H1 (cell line): ENCODE results near the gene SV2C. TPM values are rescaled to one million over a fixed set of nuclear protein-coding genes. Genes with fewer than 3 reads are reported as not detected.

Experiments used
- CTCF ChIA-PET: fragments of 300-600 bp; sonication (Branson Sonifier 250); formaldehyde crosslinking; loops from one replicate; lab custom pipeline; 2021; ENCODE audit not compliant: partially characterized antibody; lab: Charles Lee
- POLR2A ChIA-PET: fragments of 300-600 bp; sonication (Branson Sonifier 250); formaldehyde crosslinking; loops from one replicate; lab custom pipeline; 2021; ENCODE audit warnings: inconsistent platforms; ENCODE audit not compliant: partially characterized antibody; lab: Charles Lee
- DNase-seq, 2 experiments: peaks; one replicate each; pipeline versions ENCODE4 v3.0.0 to v3.0.0-alpha.2; 2010 to 2022; ENCODE audit warnings: low spot score in 2 of 2, low read depth in 1 of 2, mixed read lengths in 1 of 2
- FAIRE-seq: peaks from 2 replicates; lab custom pipeline; 2011; peaks lifted over from hg19 to GRCh38; lab: Jason Lieb, UNC
- H2AFZ ChIP-seq: 2 replicates; pipeline ENCODE4 v1.8.1; 2012; ENCODE audit warnings: low read length, inconsistent platforms
- H2AK5ac ChIP-seq: 2 replicates; pipeline ENCODE4 v1.6.1; 2013; ENCODE audit warnings: low read depth, low read length
- H2BK120ac ChIP-seq: replicated peaks from 2 replicates; pipeline ENCODE3; 2013; ENCODE audit warnings: low read depth, low read length, inconsistent platforms
- H2BK12ac ChIP-seq: 2 replicates; pipeline ENCODE4 v1.6.1; 2013; ENCODE audit warnings: low read depth, low read length
- H2BK15ac ChIP-seq: 2 replicates; pipeline ENCODE4 v1.6.1; 2013; ENCODE audit warnings: low read length
- H2BK20ac ChIP-seq: 2 replicates; pipeline ENCODE4 v1.6.1; 2013; ENCODE audit warnings: low read length
- H2BK5ac ChIP-seq: 2 replicates; pipeline ENCODE4 v1.6.1; 2013; ENCODE audit warnings: low read depth, low read length
- H3K14ac ChIP-seq: 2 replicates; pipeline ENCODE4 v1.6.1; 2013; ENCODE audit warnings: inconsistent platforms; ENCODE audit not compliant: insufficient read length
- H3K18ac ChIP-seq: 2 replicates; pipeline ENCODE4 v1.6.1; 2013; ENCODE audit warnings: low read length; ENCODE audit errors: extremely low read depth
- H3K23ac ChIP-seq: 2 replicates; pipeline ENCODE4 v1.6.1; 2013; ENCODE audit warnings: inconsistent platforms; ENCODE audit not compliant: insufficient read length
- H3K23me2 ChIP-seq: 2 replicates; pipeline ENCODE4 v1.6.1; 2013; ENCODE audit warnings: low read depth, low read length
- H3K27ac ChIP-seq: 2 replicates; pipeline ENCODE4 v1.6.1; 2011; ENCODE audit warnings: low read depth, low read length, inconsistent platforms
- H3K27me3 ChIP-seq, 4 experiments: replicated peaks in 1 of 4; 1 replicate in 1 of 4; 2 replicates in 3 of 4; pipeline versions ENCODE4 v1.6.1 to v1.8.1; 2011 to 2013; ENCODE audit warnings: low read length in 3 of 4, mild to moderate bottlenecking in 3 of 4, inconsistent platforms in 2 of 4, mixed read lengths in 2 of 4, moderate library complexity in 1 of 4; ENCODE audit not compliant: control insufficient read depth in 3 of 4, insufficient read depth in 3 of 4; ENCODE audit errors: extremely low read depth in 1 of 4
- H3K36me3 ChIP-seq, 4 experiments: 2 replicates each; pipeline versions ENCODE4 v1.6.1 to v1.8.1; 2011 to 2013; ENCODE audit warnings: mild to moderate bottlenecking in 4 of 4, low read length in 3 of 4, moderate library complexity in 2 of 4, control low read depth in 1 of 4, inconsistent platforms in 1 of 4; ENCODE audit not compliant: insufficient read depth in 4 of 4, control insufficient read depth in 2 of 4
- H3K4ac ChIP-seq: replicated peaks from 2 replicates; pipeline ENCODE3; 2013; ENCODE audit warnings: low read length, low read depth, mixed read lengths, inconsistent platforms; ENCODE audit not compliant: insufficient read length
- H3K4me1 ChIP-seq, 4 experiments: replicated peaks in 1 of 4; 1 replicate in 1 of 4; 2 replicates in 3 of 4; pipeline versions ENCODE4 v1.6.1 to v1.8.1; 2011 to 2013; ENCODE audit warnings: low read length in 3 of 4, inconsistent platforms in 2 of 4, mixed read lengths in 1 of 4; ENCODE audit not compliant: insufficient read depth in 4 of 4, control insufficient read depth in 3 of 4
- H3K4me2 ChIP-seq, 2 experiments: 2 replicates each; pipeline versions ENCODE4 v1.6.1 to v1.8.1; 2011 to 2013; ENCODE audit warnings: low read depth in 2 of 2, low read length in 2 of 2, control low read depth in 1 of 2, inconsistent platforms in 1 of 2, mild to moderate bottlenecking in 1 of 2; ENCODE audit not compliant: insufficient read depth in 1 of 2
- H3K4me3 ChIP-seq, 4 experiments: fragments of 200-600, 300-600 bp in 1 of 4; sonication (generic), shearing (Covaris generic), sonication (Bioruptor Twin) in 1 of 4; 2 replicates each; pipeline versions ENCODE4 v1.5.1 to v1.8.1; 2011 to 2016; ENCODE audit warnings: low read length in 4 of 4, low read depth in 3 of 4, control low read depth in 2 of 4, inconsistent platforms in 2 of 4, mild to moderate bottlenecking in 2 of 4, mixed read lengths in 1 of 4, moderate library complexity in 1 of 4; ENCODE audit not compliant: insufficient read depth in 2 of 4; ENCODE audit errors: extremely low read depth in 1 of 4
- H3K56ac ChIP-seq: replicated peaks from 2 replicates; pipeline ENCODE3; 2013; ENCODE audit warnings: low read depth, mild to moderate bottlenecking, mixed read lengths, low read length, inconsistent platforms; ENCODE audit not compliant: insufficient read length
- H3K79me1 ChIP-seq: 2 replicates; pipeline ENCODE4 v1.6.1; 2013; ENCODE audit warnings: low read depth, low read length, control low read depth
- H3K79me2 ChIP-seq, 2 experiments: 2 replicates each; pipeline versions ENCODE4 v1.6.1 to v1.8.1; 2012 to 2013; ENCODE audit warnings: low read length in 2 of 2, mild to moderate bottlenecking in 2 of 2, inconsistent platforms in 1 of 2; ENCODE audit not compliant: insufficient read depth in 2 of 2, control insufficient read depth in 1 of 2
- H3K9ac ChIP-seq, 4 experiments: replicated peaks in 1 of 4; 1 replicate in 1 of 4; 2 replicates in 3 of 4; pipeline versions ENCODE4 v1.6.1 to v1.8.1; 2011 to 2013; ENCODE audit warnings: low read depth in 3 of 4, low read length in 3 of 4, control low read depth in 2 of 4, mild to moderate bottlenecking in 2 of 4, moderate library complexity in 2 of 4, inconsistent platforms in 1 of 4; ENCODE audit errors: extremely low read depth in 1 of 4
- H3K9me3 ChIP-seq, 2 experiments: 2 replicates each; pipeline versions ENCODE4 v1.6.1 to v1.8.1; 2012 to 2013; ENCODE audit warnings: mild to moderate bottlenecking in 2 of 2, moderate library complexity in 2 of 2, control low read depth in 1 of 2, inconsistent platforms in 1 of 2, low read depth in 1 of 2, low read length in 1 of 2, mixed read lengths in 1 of 2; ENCODE audit not compliant: insufficient read depth in 2 of 2
- H4K20me1 ChIP-seq, 2 experiments: replicated peaks in 1 of 2; 2 replicates each; pipeline versions ENCODE3 to v1.8.1; 2011 to 2013; ENCODE audit warnings: inconsistent platforms in 2 of 2, low read length in 2 of 2, mild to moderate bottlenecking in 1 of 2; ENCODE audit not compliant: insufficient read depth in 2 of 2, control insufficient read depth in 1 of 2
- H4K5ac ChIP-seq: 2 replicates; pipeline ENCODE4 v1.6.1; 2013; ENCODE audit warnings: low read length, low read depth, mixed read lengths, inconsistent platforms; ENCODE audit not compliant: insufficient read length
- H4K8ac ChIP-seq: 2 replicates; pipeline ENCODE4 v1.8.0; 2013; ENCODE audit warnings: mild to moderate bottlenecking, moderate library complexity, low read length, inconsistent platforms; ENCODE audit not compliant: insufficient read depth; ENCODE audit errors: extremely low read depth
- H4K91ac ChIP-seq: replicated peaks from 2 replicates; pipeline ENCODE3; 2013; ENCODE audit warnings: low read length, mixed read lengths, inconsistent platforms; ENCODE audit not compliant: insufficient read length
- WGBS, 2 experiments: shearing (Covaris generic) in 1 of 2; methylation state at CpG; one replicate each; pipeline versions ENCODE4 v1.1.6 to v1.1.7; 2013 to 2015; ENCODE audit warnings: low lambda C conversion rate in 2 of 2, mixed read lengths in 2 of 2, inconsistent platforms in 1 of 2, low coverage in 1 of 2, missing lambda C conversion rate in 1 of 2; ENCODE audit not compliant: insufficient replicate concordance in 2 of 2, insufficient coverage in 1 of 2, insufficient read length in 1 of 2; ENCODE audit errors: extremely low coverage in 1 of 2, missing lambda C conversion rate in 1 of 2; 5-methylcytosine and 5-hydroxymethylcytosine counted together
- polyA plus RNA-seq, 7 experiments: library from polyadenylated mRNA; depleted of rRNA in 3 of 7; stranded (reverse) in 5 of 7; unstranded in 2 of 7; fragments of >200 nt in 5 of 7; fragments of 200-250 nt in 2 of 7; gene quantifications; 1 replicate in 5 of 7; 2 replicates in 1 of 7; 4 replicates in 1 of 7; pipeline versions ENCODE4 v1.2.1 to v1.2.3, GENCODE V29; 2011 to 2013; ENCODE audit warnings: missing spikeins in 2 of 7, mixed read lengths in 2 of 7
- total RNA-seq: library from RNA; stranded (reverse); fragmentation: NEBNext Ultra II Directional; extraction: Animal tissue kit (Norgen Biotek cat#: 25700); gene quantifications from 2 replicates; pipeline ENCODE4 v1.2.1, GENCODE V29; 2021
- TF ChIP-seq, protein P1 (sequence below): IDR thresholded peaks from 2 replicates; pipeline ENCODE4 v1.6.1; 2012; ENCODE audit warnings: inconsistent platforms

The SV2C gene
- total and polyA plus RNA-seq, 2 of the 8 experiments (the other 6 are each of a cell fraction or from before 2014, with no cell fraction given), result 0.08 to 0.24 TPM

DNA sequence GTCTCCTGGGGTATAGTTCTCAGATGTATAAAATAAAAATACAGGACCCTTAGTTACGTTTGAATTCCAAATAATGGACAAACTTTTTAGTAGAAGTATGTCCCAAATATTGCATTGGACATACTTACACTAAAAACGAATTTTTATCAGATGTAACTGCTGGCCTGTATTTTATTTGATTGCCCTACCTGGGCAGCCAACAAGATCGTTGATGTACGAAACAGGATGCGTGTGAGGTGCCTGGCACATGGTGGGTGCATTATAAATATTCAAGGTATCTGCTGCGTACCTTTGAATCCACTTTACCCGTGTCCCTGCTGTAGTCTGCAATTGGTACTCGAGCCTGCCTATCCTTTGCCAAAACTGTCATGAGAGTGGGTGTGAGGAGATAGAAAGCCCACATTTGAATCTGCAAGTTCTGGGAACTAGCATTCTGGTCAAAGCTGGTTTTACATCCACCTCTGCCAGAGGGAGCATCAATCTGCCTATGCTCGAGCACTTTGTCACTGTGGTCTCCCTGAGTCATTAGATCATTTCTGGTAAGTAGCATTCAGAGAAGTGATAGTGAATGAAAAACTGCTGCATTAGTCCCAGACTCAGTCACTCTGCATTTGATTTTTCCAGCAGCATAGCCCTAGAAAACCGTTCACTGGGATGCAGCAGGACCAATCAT lies 186.2 kb downstream of the SV2C start:
- H3K4me2 ChIP-seq, result no peak overlapping the region
- H2BK120ac ChIP-seq, result no peak overlapping the region
- H3K79me2 ChIP-seq, result no peaks in the 10 kb centered on the region
- no peak overlapping the region for H3K4me3 ChIP-seq
- WGBS, 2 experiments, result 93% methylated on average over 10 of the region's 10 CpGs; no CpG with 5 or more reads in 1 of the 2 experiments
- H3K23ac ChIP-seq, result no peak overlapping the region
- POLR2A ChIA-PET, result no interaction called here
- no peaks in the 10 kb centered on the region for H3K79me1 ChIP-seq
- H3K4ac ChIP-seq, result no peak overlapping the region
- H3K18ac ChIP-seq, result no peak overlapping the region
- H4K5ac ChIP-seq, result no peak overlapping the region
- no peak overlapping the region for H3K14ac ChIP-seq
- DNase-seq, result no peak
- TF ChIP-seq, protein P1, sequence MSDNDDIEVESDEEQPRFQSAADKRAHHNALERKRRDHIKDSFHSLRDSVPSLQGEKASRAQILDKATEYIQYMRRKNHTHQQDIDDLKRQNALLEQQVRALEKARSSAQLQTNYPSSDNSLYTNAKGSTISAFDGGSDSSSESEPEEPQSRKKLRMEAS, result no peak
- TF ChIP-seq, all 59 proteins: peak for 0
- Histone ChIP-seq H4K20me1 (no peaks in the 10 kb centered on the region), H2BK15ac (no peak overlapping the region), H2BK12ac (no peak overlapping the region), H3K36me3 (no peaks in the 10 kb centered on the region), H4K8ac (no peak overlapping the region), H3K23me2 (no peaks in the 10 kb centered on the region), H2BK20ac (no peak overlapping the region), H3K27me3 (no peaks in the 10 kb centered on the region), H2AFZ (no peak overlapping the region), H2BK5ac (no peak overlapping the region), H2AK5ac (no peak overlapping the region), H3K4me1 (no peaks in the 10 kb centered on the region), H4K91ac (no peak overlapping the region), H3K9ac (no peak overlapping the region), H3K27ac (no peak overlapping the region), H3K56ac (no peak overlapping the region), H3K9me3 (no peaks in the 10 kb centered on the region)
- no peak for FAIRE-seq
- CTCF ChIA-PET, result interaction anchor here (0.8 to 0.9 kb wide), 2 partner anchors 13 to 58 kb away, joined by 3 read pairs; no protein-coding TSS in a partner anchor
